OCI-LY3 (cell line): ENCODE results near the gene CRYGN.

Source experiments
- H2AFZ ChIP-seq: fragments of 200-600, 300-600 bp; shearing (Covaris generic); 2 replicates; pipeline ENCODE4 v1.6.0; 2014; ENCODE audit warnings: antibody characterized with exemption, low read depth, low read length
- H3K27ac ChIP-seq: fragments of 200-600, 300-600 bp; sonication (generic); 2 replicates; pipeline ENCODE4 v1.5.1; 2014; ENCODE audit warnings: mild to moderate bottlenecking, low read length, moderate library complexity, mixed read lengths
- H3K27me3 ChIP-seq: fragments of 200-600, 300-600 bp; sonication (generic); 2 replicates; pipeline ENCODE4 v1.6.1; 2014; ENCODE audit warnings: low read depth, low read length, mixed read lengths
- H3K36me3 ChIP-seq: fragments of 200-600, 300-600 bp; sonication (generic); replicated peaks from 2 replicates; pipeline ENCODE3; 2014; ENCODE audit warnings: low read depth, low read length, mixed read lengths
- H3K4me1 ChIP-seq: fragments of 300-600, 200-600 bp; sonication (generic); 2 replicates; pipeline ENCODE4 v1.6.1; 2014; ENCODE audit warnings: low read length, mixed read lengths
- H3K4me2 ChIP-seq: fragments of 200-600, 300-600 bp; sonication (generic); 2 replicates; pipeline ENCODE4 v1.6.1; 2014; ENCODE audit warnings: low read length, mixed read lengths
- H3K4me3 ChIP-seq: fragments of 300-600, 200-600 bp; sonication (generic); 2 replicates; pipeline ENCODE4 v1.5.1; 2014; ENCODE audit warnings: antibody characterized with exemption, mild to moderate bottlenecking, low read length, moderate library complexity
- H3K79me2 ChIP-seq: fragments of 300-600, 200-600 bp; shearing (Covaris generic); 2 replicates; pipeline ENCODE4 v1.6.1; 2014; ENCODE audit warnings: mild to moderate bottlenecking, low read length, mixed read lengths
- H3K9ac ChIP-seq: fragments of 300-600, 200-600 bp; shearing (Covaris generic); 2 replicates; pipeline ENCODE4 v1.6.0; 2014; ENCODE audit warnings: mild to moderate bottlenecking, low read length, moderate library complexity
- H3K9me3 ChIP-seq: fragments of 200-600, 300-600 bp; shearing (Covaris generic); 2 replicates; pipeline ENCODE4 v1.6.1; 2014; ENCODE audit warnings: low read length, mixed read lengths; ENCODE audit not compliant: insufficient read depth
- H4K20me1 ChIP-seq: fragments of 200-600, 300-600 bp; sonication (generic); 2 replicates; pipeline ENCODE4 v1.6.1; 2016; ENCODE audit warnings: low read length, mixed read lengths; ENCODE audit not compliant: insufficient read depth
- CTCF ChIP-seq: fragments of 200-600, 300-600 bp; sonication (generic); IDR thresholded peaks from 2 replicates; pipeline ENCODE4 v1.5.1; 2014; ENCODE audit warnings: antibody characterized with exemption, low read length, low read depth
- EZH2phosphoT487 ChIP-seq: fragments of 200-600 bp; shearing (Covaris generic); IDR thresholded peaks from 2 replicates; pipeline ENCODE4 v1.6.1; 2018; ENCODE audit warnings: antibody characterized with exemption, mixed run types, low read depth

Gene CRYGN

GRCh38 chr7:151461942-151462230 is 21.9 kb upstream of the CRYGN start:
- Histone ChIP-seq H3K27me3 (peaks cover 8% of the 10 kb centered on the region), H3K4me3 (no peak overlapping the region), H3K4me2 (no peak overlapping the region), H4K20me1 (peaks cover 5% of the 10 kb centered on the region), H3K9me3 (peaks cover 18% of the 10 kb centered on the region), H2AFZ (no peak overlapping the region), H3K4me1 (no peaks in the 10 kb centered on the region), H3K36me3 (peaks cover 43% of the 10 kb centered on the region), H3K27ac (no peak overlapping the region), H3K79me2 (no peaks in the 10 kb centered on the region), H3K9ac (no peak overlapping the region)
- TF ChIP-seq CTCF (no peak), EZH2phosphoT487 (no peak)

DNA sequence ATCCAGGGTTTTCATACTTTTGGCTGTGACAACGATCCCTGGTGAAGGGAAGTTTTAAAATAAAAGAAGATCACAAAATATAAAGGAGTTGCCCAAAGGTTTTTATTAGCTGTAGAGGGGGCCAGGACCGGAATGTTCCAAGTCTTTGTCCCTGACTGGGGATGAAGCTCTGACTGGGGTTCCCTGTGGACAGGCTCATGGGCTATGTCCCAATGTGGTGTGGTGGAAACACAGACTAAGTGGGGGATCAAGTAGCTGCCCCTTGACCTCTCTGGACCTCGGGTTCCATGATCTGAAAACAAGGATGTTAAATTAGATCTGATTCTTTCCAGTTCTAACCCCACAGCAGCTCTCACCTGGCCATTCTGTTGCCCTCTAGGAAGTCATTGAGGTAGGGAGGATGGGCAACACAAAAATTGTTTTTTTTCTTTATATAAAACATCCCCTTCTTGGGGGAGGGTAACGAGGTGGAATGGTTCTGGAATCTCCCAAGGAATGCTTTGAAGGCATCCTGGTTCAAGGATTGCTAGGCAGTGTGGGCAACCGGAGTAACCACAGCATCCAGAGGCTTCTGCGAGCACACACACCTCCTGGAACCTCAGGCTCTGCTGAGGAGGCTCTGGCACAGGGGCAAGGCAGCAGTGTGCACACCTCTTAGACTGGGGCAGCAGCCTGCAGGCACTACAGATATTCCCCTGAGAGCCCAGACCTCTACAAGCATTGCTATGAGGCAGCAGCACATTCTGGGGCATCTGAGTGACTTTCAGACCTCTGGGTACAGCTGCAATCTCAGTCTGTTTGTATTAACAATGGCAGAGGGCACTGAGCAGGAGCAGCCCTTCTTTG is 21.4 kb upstream of the CRYGN start:
- Histone ChIP-seq H3K27me3 (peaks cover 9% of the 10 kb centered on the region), H2AFZ (no peak overlapping the region), H4K20me1 (peaks cover 3% of the 10 kb centered on the region), H3K36me3 (peaks cover 41% of the 10 kb centered on the region), H3K4me2 (no peak overlapping the region), H3K4me3 (no peak overlapping the region), H3K4me1 (no peaks in the 10 kb centered on the region), H3K27ac (no peak overlapping the region), H3K79me2 (no peaks in the 10 kb centered on the region), H3K9me3 (peaks cover 18% of the 10 kb centered on the region), H3K9ac (no peak overlapping the region)
- TF ChIP-seq EZH2phosphoT487 (no peak), CTCF (no peak)

DNA sequence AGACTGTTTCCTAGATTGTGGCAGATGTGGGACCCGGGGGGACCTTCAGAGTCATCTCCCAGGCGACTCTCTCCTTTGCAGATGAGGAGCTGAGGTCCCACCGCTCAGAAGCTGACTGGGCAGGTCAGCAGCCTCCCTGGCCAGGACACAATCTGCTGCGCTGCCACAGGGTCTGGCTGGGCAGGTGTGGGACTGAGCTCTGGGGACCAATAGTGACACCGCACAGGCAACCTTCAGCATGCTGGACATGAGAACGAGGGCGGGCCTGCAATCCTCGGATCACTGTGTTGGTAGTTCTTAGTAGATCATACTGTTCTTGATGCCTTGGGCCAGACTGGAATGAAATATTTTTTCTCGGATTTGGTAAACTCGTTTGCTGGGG is 20.5 kb upstream of the CRYGN start:
- Histone ChIP-seq H3K36me3 (peaks cover 34% of the 10 kb centered on the region), H3K27me3 (peaks cover 9% of the 10 kb centered on the region), H3K9me3 (peaks cover 18% of the 10 kb centered on the region), H3K4me1 (no peaks in the 10 kb centered on the region), H2AFZ (no peak overlapping the region), H3K79me2 (no peaks in the 10 kb centered on the region), H3K27ac (no peak overlapping the region), H4K20me1 (no peaks in the 10 kb centered on the region; the same call in 1 of the 2 replicates), H3K4me3 (no peak overlapping the region), H3K9ac (no peak overlapping the region), H3K4me2 (no peak overlapping the region)
- TF ChIP-seq EZH2phosphoT487 = no peak
- no peak for TF ChIP-seq CTCF

GRCh38 chr7:151459726-151460473 is 20.0 kb upstream of the CRYGN start:
- H3K27me3 ChIP-seq = peaks cover 9% of the 10 kb centered on the region
- no peaks in the 10 kb centered on the region for H3K4me1 ChIP-seq
- H3K4me2 ChIP-seq = no peak overlapping the region
- H2AFZ ChIP-seq = no peak overlapping the region
- TF ChIP-seq EZH2phosphoT487 (no peak), CTCF (no peak)
- H3K9me3 ChIP-seq = peaks cover 18% of the 10 kb centered on the region
- H3K79me2 ChIP-seq = no peaks in the 10 kb centered on the region
- H3K27ac ChIP-seq = no peak overlapping the region
- no peaks in the 10 kb centered on the region; the same call in 1 of the 2 replicates for H4K20me1 ChIP-seq
- no peak overlapping the region for H3K9ac ChIP-seq
- no peak overlapping the region for H3K4me3 ChIP-seq
- peaks cover 29% of the 10 kb centered on the region for H3K36me3 ChIP-seq
